ENCODE data around the gene IKZF1.
"Not testable (repeated sequence)": the region's sequence is repeated elsewhere in the genome, so short reads cannot be mapped to it uniquely, and the experiment has no call there.

The IKZF1 gene

DNA sequence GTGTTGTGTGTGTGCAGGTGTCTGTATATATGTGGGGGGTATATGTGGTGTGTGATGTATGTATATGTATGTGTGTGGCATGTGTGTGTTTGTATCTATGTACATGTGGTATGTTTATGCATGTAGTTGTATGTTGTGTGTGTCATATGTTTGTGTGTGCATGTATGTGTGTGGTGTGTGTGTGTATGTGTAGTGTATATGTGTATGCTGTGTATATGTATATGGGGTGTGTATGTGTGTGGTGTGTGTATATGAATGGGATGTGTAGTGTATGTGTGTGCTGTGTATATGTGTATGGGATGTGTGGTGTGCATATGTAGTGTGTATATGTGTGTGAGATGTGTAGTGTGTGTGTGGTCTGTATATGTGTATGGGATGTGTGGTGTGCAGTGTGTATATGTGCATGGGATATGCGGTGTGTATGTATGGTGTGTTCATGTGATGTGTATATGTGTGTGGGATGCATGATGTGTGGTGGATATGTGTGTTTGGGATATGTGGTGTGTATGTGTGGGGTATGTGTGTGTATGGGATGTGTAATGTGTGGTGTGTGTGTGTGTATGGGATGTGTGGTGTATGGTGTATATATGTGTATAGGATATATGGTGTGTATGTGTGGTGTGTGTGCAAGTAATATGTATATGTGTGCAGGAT, 30.0 kb downstream of the IKZF1 start:
- no peak for DNase-seq

- DNase-seq, result no peak
Observed at GRCh38 chr7:50335230-50335794, 30.8 kb downstream of the IKZF1 start.

DNA sequence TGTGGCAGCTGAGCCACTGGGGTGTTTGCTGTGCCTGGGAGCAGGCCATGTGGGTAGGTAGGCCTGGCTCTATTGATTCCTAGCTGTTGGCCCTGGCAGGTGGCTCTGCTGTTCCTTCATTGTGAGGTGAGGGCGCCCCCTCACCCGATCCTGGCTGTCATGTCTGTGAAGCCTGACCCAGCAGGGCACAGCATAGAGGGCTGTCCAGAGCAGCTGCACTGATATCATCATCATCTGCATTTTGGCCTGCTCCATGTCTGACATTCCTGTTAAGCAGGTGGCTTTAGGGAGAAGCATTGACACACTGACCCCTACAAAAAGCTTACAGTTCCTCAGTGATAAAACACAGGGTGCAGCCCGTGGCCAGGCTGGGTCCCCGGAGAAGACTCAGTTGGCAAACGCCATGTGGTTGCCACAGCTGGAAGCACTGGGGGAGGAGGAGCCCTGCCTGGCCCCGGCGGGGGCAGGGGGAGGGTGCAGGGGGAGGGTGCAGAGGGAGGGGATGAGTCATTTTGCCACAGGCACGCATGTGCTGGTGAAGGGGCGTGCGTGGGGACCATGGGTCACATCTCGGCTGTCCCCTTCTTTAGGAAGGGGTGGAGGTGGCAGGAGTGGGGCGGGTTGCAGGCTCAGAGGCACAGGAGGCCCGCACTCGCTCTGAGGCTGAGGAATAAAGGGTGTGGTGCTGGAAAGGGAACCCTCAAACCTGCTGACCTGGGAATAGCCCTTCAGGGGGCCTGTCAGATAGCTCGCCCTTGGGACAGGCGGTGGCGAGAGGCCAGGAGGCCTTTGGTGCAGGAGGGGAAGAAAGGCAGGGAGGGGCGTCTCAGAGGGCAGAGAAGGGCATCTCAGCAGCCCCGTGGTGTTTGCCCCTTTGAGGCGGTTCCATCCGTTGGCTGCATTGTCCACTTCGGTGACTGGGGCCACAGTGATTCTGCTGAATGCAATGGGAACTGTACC, 31.6 kb downstream of the IKZF1 start:
- peak; percentile 54 to 81 for DNase-seq

DNA sequence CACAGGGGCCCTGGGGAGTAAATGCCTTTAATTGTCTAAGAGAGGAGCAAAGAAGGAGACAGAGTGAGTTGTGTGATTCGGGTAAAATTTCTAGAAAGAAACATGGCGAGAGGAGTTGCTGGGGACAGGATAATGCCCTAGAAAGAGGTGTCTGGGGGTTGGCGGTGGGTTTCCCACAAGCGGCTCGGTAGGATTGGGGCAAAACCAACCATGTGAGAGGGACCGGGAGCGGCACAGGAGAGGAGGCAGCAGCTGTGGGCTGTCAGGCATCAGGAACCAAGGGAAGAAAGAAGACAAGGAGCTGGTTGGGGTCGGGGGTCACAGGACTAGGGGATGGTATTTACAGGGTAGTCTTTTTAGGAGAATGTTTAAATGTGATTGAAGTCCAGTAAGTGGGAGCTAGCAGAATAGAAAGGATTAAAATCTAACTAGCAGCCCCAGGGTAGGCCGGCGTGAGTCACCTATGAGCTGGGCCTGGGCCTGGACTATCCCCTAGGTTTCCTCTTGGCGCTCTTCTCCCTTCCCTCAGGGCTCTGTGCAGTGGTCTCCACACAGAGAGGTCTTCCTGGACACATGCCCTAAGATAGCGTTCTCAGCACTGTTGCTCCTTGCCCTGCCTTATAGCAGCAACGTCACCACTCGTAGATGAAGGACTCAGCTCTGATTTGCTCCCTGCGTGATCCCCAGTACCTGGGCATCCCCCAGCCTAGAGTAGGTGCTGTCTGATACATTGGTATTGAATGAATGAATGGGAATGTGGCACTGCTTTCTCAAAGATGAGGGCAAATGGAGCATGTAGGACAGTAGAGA, 32.6 kb downstream of the IKZF1 start:
- DNase-seq, result no peak

DNA sequence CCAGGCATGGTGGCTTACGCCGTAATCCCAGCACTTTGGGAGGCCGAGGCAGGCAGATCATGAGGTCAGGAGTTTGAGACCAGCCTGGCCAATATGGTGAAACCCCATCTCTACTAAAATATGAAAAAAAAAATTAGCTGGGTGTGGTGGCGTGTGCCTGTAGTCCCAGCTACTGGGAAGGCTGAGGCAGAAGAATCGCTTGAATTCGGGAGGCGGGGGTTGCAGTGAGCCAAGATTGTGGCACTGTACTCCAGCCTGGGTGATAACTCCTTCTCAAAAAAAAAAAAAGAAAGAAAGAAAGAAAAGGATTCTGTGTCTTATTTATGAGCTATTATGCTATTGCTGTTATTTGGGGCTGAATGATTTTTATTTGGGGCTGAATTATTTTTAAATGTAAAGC, 35.0 kb downstream of the IKZF1 start:
- DNase-seq, result not testable (repeated sequence)

- no peak for DNase-seq
Observed at GRCh38 chr7:50339990-50340500, 35.5 kb downstream of the IKZF1 start.

DNA sequence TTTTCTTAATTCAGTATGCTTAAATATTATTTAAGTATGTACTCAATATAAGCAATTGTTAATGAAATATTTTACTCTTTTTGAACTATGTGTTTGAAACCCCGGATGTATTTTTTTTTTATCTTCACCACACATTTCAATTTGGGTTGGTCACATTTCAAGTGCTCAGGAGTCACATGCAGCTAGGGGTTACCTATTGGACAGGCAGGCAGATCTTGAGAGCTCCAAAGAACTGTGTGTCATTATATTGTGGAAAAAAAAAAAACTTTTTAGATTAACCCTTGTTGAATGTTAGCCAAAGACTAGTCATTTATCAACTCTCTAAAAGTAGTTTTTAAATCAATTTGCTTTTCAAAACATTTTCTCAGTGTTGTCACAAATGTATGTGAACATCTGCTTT, 37.2 kb downstream of the IKZF1 start:
- no peak for DNase-seq

- DNase-seq, result peak in 1 of 2 donors; percentile 48
Observed at GRCh38 chr7:50342616-50343114, 38.1 kb downstream of the IKZF1 start.

GRCh38 chr7:50346545-50347497, 42.3 kb downstream of the IKZF1 start:
- DNase-seq, result no peak

DNA sequence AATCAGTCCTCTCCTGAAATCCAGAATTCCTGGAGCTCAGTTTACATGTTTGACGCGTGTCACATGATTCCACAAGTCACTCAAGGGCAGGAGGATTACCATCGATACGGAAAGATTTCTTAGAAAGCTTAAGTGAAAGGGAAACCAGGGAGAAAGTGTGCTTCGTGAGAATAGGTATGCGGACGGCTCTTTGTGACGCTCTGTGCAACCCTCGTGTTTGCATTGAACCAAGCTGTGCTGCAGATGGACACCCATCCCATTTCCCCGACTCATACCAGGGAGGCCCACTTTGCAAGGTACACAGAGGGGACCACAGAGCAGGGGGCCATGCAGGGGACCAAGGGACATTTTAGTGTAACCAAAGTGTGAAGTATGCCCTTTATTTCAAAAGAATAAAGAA, 43.2 kb downstream of the IKZF1 start:
- no peak for DNase-seq

DNA sequence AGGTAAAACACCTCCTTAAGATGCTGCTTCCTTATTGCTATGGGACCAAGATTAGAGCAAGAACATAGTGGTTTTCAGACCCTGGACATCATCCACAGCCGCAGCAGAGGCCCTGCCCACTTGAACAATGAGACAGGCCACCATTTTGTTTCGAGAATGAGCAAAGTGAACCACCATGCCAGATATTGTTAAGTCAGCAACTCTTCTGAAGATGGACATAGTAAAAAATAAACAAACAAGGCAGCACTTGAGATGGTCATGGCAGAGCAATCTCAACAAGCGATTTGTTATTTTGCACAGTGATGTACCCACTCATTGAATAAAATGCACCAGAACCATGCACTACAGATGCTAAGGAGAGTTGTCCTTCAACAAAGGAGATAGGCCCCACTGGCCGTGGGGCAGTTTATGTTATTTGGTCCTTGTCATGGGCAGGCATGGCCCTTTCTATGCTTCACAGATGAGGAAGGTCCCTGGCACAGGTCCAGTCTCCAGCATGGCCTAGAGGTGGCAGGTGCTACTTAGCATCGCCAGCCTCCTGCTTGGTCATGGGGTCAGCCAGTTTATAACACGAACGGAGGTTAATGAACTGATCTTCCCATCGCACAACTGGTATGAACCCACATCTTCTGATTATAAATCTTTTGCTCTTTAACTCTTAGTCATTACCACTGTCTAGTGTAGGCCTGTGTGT, 44.1 kb downstream of the IKZF1 start:
- no peak for DNase-seq

DNA sequence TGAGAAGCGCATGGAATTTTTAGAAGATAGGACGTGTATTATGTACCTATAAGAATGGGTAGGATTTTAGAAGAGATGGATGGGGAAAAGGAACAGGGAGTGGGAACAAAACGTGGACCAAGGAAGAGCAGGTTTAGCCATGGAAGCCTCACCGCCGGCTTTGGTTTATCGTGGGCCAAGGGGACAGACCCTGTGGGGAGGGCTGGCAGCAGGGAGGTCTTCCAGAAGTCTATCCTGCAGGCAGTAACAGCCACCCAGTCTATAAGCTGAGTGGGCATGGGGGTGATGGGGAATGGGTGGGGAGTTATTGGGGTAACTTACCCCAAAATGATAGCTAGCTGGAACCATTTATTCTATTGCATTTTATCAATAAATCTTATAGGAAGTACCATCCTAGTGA, 44.9 kb downstream of the IKZF1 start:
- no peak for DNase-seq

DNA sequence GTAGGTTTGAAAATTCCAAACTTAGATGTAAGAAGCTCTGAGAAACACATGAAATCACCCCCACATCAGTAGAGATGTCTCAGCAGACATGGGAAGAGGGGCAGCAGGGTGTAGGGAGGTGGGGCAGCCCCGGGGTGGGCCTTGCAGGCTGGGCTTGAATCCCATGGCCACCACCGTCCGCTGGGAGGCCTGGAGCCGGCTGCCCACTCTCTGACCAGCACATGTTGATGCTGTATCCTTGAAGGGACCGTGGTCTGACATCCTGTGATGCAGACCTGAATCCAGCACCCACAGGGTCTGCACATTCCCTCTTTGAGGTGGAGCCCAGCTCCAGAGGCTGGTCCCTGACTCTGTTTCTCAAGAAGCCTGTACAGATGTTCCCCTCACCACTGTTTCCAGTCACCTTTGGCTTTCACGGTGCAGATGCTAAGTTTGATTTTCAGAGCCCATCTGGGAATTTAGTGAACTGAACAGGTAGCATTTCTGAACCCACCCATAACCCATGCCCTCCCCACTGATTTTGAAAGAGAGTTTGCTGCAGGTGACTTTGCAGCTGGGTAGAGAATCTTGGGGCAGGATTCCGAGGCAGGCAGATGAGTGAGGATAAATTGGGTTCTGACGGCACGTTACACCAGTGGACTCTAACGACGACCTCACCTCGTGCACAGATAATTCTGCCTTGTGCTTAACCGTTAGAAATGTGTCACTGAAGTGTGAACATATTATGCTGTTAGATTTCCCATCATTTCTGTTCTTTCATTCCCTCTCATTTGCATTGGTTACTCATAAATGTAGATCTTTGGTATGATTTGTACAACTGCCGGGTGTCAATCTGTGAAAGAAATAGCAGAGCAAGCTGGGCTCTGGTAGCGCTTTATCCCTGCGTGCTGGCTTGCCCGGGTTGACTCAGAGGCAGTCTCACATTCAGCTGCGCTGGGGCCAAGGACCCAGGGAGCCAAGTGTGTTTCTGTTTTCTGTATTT, 45.7 kb downstream of the IKZF1 start:
- DNase-seq, result peak in 1 of 2 donors; percentile 31

DNA sequence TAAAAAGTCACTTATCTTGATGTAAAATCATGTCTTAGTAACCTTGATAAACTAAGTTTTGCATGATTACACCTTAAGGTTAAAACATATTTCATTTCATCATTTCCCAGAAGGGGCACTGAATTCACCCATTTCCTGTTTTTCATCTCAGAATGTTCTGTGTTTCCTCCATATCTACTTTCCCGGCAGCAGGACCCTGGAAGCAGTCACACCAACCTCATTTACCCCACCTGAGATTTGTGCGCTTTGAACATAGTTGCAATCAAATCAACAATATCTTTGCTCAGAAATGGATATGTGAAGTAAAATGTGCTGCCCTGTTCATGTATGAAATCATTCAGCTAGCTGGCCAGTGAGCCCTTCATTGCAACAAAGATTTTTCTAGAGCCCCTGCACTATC, 46.8 kb downstream of the IKZF1 start:
- no peak for DNase-seq

DNA sequence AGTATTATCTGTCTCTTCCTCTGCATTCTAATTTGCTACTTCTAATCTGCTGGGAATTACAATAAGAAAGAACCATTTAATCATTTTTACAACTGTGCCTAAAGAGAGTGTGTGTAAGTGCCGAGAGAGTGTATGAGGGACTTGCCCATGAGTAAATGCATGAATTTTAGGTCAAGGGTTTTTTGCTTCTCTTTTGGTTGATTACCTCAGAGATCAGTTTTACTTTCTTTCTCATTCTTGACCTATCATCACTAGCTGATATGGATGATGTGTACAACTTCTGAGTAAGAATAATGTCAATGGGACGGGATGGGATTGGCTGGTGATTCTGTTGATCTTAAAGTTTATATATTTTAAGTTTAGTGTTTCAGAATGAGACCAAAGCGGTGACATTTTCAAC, 47.8 kb downstream of the IKZF1 start:
- DNase-seq, result peak; percentile 40 to 50

- DNase-seq, result no peak
Observed at GRCh38 chr7:50352751-50353150, 48.2 kb downstream of the IKZF1 start.

DNA sequence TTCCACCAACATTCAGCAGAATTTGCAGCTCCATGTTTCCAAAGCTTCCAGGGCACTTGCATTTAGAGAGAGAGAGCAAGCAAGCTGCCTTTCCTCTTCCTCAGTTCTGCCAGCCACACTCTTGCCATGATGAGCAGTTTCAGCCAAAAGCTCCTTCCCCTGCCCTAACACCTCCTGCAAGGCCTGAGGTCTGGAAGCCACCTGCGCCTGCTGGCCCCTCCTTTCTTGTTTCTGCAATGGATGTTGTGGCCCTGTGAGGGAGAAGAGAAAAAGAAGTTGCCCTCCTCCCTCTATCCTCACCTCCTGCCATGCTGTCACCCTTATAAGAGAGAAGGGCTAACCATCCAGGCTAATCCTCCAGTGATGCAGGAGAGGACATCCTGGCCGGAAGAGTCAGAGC, 48.7 kb downstream of the IKZF1 start:
- DNase-seq, result no peak

DNA sequence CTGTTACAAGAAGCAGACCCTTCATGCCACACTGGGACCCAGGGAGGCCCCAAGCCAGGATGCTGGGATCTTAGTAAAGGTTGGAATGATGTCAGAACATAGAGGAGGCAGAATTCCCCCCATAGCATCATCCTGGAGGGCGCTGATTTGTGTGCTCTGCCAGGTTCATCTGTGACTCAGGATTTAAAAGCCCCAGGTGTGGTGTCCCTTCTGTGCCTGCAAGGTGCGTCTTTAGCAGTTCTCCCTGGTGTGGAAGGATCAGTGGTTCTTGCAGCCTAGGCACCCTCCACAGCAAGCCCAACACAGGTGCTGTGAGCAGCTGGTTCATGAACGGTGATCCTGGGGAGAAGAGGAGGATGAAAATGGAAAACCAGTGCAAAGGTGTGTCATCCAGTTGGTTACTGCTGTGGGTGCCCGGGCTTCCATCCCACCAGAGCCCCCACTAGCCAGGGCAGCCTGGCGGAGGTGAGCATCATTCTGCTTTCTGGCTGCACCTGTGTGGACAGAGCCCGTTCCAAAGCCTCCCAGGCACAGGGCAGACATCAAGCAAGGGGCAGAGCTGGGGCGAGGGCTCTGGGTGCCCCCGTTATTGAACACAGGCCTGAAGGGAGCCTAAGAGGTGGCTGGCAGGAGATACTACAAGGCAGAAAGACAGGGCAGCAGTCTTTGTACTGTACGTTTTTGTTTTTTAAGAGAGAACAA, 49.5 kb downstream of the IKZF1 start:
- no peak for DNase-seq

DNA sequence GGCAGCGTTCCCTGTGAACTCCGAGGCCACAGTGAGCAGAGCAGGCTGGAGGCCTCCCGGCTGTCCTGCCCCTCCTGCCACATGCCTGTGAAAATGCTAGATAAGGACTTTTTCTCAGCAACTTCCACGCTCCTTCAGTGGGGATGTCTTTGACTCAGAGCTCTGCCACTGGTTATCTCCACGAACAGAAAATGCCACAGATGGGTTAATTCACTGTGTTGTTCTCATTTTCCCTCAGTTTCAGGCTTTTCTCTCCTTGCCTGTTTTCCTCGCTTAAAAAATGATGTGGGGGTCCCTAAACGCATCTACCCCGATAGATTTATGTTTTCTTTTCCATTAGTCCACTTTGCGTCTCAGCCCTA, 51.3 kb downstream of the IKZF1 start:
- peak; percentile 19 to 51 for DNase-seq
